HG03378 (cell line): ENCODE results near the gene EIF1.
"Not testable (repeated sequence)": the region's sequence is repeated elsewhere in the genome, so short reads cannot be mapped to it uniquely, and the experiment has no call there.

Experiments
- ATAC-seq: cut with Tn5 transposase; IDR thresholded peaks from one replicate; pipeline ENCODE4 v1.9.1; 2021; ENCODE audit warnings: mild to moderate bottlenecking, moderate library complexity; ENCODE audit not compliant: unreplicated experiment

The EIF1 gene

DNA sequence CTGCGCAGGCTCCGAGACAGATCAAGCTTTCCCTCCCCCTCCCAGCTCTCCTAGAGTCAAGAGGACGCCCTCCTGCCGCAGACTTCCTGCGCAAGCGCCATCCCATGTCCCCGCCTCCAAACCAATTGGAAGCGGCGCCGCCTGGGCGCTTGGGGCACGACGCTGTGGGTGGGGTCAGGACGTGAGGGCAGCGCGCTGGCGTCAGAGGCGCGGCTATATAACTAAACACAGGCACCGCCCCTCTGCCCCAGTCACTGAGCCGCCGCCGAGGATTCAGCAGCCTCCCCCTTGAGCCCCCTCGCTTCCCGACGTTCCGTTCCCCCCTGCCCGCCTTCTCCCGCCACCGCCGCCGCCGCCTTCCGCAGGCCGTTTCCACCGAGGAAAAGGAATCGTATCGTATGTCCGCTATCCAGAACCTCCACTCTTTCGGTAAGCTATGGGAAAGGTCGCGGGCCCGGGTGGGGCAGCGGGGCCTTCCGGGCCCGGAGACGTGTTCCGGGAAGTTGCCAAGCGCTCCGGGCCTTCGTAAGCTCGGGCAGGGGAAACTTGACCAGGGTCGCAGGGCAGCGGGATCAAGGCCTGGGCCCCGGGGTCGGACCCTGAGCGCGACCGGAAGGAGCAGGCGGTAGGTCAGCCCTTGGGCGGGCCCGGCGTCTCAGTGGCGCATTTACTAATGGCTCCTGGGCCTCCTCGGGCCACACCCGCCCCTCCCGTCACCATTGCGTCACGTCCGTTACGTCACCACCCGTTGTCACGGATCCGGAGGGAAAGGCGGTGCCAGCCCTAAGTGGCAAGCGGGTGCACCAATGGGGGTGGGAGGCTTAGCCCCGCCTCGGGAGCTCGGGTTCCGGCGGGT is at the start of gene EIF1:
TSS of gene EIF1 (plus strand) at position 245 of the 856 bp plus-strand sequence. CDS start at position 399, 154 bp downstream.
- ATAC-seq: peak; percentile 60

DNA sequence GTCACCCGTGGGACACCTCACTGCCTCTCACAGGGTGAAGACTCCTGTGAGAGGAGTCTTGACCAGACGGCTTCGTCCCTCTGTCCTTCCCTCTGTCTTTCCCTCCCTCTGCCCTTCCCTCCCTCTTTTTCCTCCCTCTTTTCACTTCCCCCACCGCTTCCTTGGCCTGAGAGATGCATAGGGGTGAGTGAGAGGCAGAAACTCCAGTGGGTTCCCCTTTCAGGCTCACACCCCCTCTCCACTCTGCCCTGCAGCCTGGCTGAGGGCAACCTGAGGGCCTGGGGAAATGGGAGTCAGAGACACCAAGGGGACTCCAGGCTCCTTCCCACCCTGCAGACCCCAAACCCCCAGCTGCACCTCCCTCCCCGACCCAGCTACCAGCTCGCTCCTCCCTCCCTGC is 49.7 kb upstream of the EIF1 start:
- ATAC-seq: no peak

DNA sequence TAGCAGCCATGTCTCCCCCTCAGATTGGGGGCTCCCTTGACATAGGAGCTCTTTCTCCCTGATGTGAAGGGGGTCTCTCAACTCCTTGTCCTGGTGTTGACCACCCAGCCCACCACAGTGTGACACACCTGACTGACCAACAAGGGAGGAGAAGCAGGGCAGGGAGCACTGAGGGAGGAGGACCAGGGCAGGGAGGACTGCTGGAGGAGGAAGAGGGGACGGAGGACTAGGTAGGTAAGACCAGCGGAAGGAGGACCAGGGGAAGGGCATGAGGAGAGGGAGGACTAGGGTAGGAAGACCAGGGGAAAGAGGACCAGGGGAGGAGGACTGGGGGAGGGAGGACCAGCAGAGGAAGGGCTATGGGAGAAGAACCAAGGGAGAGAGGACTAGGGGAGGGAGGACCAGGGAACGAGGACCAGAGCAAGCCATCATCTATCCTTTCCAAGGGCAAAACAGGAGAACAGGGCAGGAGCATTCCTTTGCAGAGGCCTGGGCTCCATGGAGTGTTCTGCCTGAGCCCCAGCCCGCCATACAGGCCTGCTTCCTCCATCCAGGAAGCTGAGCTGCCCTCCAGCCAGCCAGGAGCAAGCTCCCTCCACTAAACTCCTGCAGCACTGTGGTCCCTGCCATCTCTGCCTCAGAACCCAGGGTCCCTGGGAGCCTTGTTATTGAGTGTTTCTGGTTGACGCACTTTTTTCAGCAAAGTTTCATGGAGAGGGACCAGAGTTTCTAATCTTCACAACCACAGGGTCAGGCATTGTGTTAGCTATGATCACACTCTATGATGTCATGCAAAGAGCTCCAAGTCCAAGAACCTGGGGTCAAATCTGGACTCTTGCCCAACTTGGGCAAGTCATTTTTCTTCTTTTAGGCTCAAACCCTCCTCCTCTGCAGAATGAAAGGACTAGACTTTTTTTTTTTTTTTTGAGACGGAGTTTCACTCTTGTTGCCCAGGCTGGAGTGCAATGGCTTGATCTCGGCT is 48.9 kb upstream of the EIF1 start:
- ATAC-seq: no peak

DNA sequence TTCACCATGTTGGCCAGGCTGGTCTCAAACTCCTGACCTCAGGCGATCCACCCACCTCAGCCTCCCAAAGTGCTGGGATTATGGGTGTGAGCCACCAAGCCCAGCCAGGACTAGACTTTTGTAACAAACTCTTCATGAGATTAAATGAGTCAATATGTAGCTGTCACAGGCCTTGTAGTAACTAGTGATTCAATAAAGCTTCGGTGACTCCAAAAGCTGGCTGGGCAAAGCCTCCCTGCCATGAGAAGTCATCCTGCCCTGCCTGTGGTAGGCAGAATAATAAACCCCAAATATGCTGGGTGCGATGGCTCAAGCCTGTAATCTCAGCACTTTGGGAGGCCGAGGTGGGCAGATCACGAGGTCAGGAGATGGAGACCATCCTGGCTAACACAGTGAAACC is 48.1 kb upstream of the EIF1 start:
- ATAC-seq: not testable (repeated sequence)

DNA sequence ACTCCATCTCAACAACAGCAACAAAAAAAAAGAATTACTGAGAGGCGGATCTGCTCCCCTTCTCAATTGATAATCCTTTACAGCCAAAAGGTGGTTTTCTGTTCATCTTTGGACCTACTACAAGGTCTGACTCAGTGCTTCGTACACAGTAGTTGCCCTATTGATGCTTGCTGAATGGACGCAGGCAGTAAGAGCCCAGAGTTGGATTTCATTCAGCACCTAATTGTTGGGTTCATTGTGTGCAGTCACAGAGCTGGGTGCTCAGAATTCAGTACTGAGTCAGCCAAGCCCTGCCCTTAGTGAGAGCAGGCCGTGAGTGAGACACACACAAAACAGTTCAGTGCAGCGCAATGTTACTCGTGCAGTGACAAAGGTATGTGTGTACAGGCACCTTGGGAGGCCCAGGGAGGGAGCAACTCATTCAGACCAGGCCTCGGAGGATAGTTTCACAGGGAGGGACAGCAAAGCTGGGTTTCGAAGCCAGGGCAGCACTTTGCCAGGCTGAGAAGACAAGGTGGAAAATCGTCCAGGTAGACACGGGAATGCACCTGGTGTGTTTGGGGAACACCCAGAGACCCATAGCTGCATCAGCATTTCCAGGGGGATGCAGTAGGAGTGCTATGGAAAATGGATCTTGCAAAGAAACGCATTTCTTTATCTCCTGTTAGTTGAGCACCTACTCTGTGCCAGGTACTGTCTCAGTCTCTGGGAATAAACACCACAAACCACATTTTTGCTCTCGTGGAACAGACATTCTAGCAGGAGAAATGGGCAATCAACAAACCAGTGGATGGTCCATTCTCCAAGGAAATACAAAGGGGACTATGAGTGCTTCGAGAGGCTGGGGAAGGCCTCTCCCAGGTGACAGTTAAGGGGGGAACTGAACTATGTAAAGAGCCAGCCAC is 46.2 kb upstream of the EIF1 start:
- no peak for ATAC-seq

DNA sequence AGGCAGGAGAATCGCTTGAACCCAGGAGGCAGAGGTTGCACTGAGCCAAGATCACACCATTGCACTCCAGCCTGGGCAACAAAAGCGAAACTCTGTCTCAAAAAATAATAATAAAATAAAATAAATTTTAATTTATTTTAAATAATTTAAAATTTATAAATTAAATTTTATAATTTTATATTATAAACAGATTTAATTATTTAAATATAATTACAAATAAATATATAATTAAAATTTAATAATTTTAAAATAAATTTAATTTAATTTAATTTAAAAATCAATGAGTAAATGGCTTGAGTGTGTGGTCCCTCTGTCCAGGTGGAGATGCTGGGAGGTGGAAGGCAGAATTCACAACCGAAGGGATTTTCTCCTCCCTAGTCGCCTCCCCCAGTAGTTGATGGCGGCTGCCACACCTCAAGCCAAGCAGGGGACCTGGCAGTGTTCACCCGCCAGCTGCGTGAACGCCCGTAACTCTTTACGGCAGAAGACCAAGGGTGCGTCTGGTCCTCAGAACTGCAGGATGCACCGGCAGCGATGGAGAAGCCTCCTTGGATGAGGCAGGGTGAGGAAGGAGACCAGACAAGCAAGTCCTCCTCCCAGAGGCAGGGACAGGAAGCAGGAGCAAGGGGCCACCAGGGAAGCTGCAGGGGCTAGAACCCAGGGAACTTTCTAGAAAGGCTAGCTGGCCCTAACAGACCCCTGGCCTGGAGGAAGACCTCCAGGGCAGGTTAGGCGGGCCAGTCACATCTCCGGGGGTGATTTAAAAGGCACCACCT is 41.5 kb upstream of the EIF1 start:
- ATAC-seq: no peak

DNA sequence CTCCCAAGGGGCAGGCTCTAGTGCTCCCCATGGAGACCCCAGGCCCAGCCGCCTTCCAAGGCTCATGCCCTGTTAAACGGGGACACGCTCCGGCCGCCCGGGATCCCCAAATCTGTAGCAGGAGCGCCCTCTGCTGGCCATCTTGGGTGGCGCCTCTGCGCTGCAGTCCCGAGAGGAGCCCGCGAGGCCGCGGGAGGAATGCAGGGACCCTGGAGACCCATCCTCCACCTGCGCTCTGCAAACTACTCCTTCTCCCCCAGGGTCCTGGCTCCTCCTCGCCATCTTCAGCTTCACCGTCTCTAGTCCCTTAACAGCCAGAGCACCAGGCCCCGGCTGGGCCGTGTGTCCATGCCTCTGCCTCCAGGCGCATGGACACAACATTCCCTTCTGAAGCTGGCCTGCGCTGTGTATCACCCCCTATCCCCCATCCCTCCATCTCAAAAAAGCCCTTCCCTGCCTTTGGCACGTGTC is 40.7 kb upstream of the EIF1 start:
- ATAC-seq: no peak

DNA sequence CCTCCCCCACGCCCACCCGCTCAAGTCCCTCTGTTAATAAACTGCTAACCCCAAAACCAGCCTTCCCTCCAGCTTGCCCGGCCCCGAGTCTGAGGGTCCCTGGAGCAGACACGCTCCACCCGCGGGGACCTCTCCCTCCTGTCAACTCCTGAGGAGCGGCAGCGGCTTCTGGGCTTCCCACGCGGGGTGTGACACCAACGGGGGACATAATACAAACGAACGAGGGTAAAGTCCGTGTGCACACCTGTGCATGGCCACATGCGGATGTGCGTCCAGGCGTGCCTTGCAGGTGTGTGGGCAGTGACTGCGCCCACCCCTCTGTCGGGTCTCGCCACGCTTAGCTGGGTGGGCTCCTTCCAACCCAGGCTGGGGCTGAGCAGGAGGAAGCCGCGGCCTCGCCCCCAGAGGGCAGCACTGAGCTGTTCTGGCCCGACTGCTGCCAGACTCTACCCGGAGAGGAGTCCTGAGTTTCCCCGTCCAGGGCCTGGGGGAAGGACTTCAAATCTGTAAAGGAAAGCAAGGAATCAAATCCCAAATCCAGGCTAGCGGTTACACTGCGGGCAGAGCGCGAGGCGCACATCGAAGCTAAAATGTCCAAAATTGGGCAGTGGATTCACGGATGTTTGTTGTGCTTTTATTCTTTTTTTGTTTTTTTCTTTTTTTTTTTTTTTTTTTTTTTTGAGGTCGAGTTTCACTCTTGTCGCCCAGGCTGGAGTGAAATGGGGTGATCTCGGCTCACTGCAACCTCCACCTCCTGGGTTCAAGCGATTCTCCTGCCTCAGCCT is 40.1 kb upstream of the EIF1 start:
- ATAC-seq: no peak

DNA sequence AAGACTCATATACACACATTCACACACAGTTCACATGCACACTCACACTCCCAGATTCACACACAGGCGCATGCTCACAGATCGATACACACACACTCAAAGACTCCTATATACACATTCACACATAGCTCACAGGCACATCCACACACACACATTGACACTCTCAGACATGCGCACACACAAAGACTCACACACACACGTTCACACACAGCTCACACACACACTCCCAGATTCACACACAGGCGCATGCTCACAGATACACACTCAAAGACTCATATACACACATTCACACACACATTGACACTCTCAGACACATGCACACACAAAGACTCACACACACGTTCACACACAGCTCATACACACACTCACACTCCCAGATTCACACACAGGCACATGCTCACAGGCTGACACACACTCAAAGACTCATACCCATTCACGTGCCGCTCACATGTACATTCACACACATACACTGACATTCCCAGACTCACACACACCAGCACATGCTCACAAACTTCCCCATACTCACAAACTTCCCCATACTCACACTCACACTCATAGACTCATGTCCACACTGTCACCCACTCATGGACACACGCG is 38.7 kb upstream of the EIF1 start:
- no peak for ATAC-seq

DNA sequence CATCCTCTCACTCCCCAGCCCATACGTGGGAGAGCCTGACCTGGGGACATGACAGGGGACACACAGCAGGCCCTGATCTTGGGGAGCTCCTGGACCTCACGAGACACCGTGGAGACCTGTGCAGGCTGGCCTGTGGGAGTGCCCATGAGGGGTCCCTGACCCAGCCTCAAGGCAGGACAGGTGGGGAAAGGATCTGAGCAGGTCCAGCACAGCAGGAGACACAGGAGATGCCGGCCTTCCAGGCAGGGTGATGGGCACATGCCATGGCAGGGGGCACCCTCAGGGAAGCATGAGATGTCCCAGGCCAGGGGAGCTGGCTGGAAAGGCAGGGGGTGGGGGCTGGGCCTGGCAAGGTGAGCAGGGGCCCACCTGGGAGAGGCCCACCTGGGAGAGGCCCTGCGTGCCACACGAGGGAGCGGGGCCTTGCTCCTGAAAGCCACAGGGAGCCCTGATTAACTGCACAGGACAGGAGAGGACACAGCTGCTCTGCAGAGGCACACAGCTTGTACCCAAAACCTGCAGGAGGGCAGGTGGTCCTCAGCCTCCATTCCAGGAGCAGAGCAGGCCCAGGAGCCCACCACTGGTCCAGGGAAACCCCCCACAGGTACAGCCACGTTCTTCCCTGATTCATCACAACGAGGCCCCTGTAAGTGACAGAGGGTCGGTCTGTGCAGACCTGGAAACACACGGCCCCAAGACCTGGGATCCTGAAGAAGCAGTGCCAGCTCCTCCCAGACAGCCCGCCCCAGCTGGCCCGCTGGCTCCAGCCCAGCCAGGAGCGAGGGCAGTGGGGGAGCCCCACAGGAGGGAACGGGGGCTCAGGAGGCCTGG is 37.7 kb upstream of the EIF1 start:
- no peak for ATAC-seq

DNA sequence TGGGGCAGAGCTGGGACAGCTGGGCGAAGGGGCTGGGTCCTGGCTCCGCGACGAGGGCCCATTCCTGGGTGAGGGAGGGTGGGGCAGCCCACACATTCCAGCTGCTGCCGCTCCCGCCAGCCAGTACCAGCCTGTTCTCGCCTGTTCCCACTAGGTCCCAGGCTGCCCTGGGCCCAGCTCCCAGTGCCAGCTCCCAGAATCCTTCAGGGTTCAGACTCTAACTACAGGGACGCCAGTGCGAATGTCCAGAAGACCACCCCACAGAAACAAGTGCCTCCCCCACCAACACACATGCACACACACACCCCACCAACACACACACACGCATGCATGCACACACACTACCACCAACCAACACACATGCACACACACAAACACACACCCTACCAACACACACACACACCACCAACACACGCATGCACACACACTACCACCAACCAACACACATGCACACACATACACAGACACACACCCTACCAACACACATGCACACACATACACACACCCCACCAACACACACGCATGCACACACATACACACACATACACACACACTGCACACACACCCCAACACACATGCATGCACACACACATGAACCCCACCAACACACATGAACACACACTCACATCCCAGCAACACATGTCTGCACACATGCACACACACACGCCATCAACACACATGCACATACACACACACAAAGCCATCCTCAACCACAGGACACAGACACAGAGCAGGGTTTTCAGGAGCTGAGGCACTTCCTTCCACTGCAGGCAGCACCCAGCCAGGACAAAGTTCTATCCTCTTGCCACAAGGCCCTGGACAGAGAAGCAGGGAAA is 36.8 kb upstream of the EIF1 start:
- no peak for ATAC-seq

DNA sequence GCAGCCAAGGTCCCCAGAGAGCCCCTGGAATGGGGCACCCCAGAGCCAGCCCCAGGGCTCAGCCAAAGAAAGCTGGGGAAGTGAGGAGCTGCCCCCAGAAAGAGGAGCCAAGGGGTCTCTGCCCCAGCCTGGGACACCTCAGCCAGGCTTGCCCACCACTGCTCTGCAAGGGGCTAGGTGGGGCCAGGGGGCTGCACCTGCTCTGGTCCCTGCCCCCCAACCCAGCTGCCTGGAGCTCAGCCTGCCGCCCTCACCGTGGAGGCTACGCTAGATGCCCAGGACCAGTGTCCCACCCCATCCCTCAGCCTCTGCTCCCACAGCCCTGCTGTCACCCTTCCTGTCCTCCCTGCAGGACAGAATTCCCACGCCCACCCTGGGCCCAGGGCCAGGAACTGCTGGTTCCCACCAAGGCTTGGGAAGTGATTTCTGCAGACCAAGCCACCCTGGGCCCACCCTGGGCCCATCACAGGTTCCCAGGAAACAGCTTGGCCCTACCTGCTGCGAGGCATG is 36.2 kb upstream of the EIF1 start:
- no peak for ATAC-seq

DNA sequence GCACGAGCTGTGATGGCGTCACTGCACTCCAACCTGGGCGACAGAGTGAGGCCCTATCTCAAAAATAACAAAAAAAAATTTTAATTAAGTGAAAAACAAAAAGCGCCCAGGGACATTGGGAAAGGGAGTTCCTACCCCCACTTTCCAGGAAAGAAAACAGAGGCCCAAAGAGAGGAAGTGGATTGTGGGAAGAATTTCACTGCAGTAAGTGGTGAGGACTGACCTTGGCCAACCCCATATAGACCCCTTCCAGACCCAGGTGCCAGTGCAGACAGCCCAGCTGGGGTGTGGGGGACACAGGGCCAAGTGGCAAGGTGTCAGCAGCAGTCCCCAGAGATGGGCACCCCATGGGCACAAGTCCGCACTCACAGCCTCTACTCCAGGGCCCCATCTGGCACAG is 35.3 kb upstream of the EIF1 start:
- ATAC-seq: no peak

DNA sequence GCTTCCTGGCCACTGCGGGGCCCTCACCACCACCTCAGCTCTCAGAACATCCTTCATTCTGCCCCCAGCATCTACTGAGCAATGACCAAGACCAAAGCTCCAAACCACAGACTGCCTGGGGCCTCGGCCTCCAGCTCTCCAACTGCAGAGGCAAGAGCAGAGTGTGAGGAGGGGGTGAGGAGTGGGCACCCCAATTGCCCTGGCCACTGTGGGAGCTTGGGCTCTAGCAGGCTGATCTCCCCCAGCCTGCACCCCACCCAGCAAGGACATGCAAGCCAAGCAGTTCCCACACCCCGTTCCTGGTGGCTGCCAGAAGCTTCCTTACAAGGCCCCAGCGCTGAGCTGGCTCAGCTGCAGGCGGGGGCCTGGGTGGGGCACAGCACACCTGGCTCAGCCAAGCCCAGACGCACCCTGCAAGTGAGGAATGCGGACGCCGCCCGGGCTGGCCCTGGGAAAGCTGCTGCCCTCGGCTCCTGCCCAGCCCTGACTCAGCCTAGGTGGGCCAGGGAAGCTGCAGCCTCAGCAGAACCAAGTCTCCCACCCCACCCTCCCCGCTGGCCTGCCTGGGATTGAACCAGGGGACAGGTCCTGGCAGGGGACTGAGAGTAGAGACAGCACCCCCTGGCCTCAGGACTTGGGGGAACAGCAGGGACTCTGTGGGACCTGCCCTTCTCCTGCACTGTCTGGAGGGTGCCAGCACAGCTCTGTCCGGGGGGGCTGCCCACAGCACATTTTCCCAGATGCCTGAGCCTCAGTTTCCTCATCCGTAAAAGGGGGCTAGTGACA is 34.6 kb upstream of the EIF1 start:
- no peak for ATAC-seq

DNA sequence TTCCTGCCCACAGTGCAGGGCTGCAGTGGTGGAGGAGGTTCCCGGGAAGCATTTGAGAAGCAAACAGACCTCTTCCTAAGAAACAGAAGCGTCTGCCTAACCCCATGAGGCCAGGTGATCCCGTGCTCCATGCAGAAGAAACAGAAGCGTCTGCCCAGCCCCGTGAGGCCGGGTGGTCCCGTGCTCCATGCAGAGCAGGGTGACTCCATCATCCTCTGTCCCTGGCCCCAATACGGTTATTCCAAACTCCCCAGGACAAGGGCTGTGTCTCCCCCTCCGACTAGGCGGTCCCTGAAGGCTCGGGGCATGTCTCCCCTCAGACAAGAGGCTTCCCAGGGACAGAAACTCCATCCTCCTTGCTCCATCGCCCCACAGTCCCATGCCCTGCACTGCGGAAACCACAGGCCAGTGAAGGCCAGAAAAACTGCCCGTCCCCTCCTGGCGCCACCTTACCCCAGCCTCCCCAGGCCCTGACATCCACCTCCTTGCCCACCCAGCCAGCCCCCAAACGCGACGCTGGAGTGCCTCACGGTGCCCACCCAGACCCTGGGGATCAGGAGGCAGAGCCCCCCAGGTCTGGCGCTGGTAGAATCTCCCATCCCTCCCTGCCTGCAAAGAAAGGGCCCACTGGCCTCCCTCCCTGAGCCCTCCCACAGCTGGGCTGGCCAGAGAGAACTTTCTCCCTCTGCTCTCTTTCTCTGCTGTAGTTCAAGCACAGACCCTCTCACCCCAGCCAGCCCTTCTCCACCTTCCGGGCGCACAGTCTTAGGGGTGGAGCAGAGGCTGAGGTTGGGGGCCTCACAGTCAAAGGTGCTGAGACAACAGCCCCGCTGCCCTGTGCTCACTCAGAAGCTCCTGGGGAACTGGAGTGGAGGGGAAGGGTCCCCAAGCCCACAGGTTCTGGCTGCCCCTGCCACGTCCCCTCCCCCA is 33.7 kb upstream of the EIF1 start:
- ATAC-seq: no peak
